GM12873 (cell line): ENCODE measurements around the gene RESP18.
A peak's percentile ranks its signal among the peaks of the same experiment; 100 is the strongest.

ENCODE experiments used
- CTCF ChIP-seq: IDR thresholded peaks from 2 replicates; pipeline ENCODE4 v1.5.1; 2012; ENCODE audit warnings: low read depth, mild to moderate bottlenecking, moderate library complexity, low read length, control low read depth; ENCODE audit not compliant: insufficient read depth; ENCODE audit errors: missing control alignments

The RESP18 gene

GRCh38 chr2:219302412-219302968 is 30.1 kb downstream of the RESP18 start:
- no peak for TF ChIP-seq CTCF

GRCh38 chr2:219300022-219300421 is 32.5 kb downstream of the RESP18 start:
- TF ChIP-seq CTCF = no peak

DNA sequence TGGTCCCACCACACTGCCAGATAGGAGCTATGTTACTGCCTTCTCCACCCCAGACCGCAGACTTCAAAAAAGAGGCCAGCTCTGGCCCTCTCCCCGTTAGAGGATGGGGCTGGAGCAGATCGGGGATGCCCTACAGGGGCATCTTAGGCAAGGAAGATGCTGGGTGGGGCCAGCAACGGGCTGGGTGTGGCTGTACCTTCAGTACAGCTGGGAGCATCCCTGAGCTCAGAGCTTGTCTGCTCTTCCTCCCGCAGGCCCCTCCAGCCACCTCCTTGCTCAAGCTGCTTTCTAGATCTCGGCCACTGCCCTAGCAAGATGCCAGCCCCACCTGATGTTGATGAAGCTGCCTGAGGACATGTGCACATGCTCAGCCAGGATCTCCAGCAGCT is 33.2 kb downstream of the RESP18 start:
- no peak for TF ChIP-seq CTCF

DNA sequence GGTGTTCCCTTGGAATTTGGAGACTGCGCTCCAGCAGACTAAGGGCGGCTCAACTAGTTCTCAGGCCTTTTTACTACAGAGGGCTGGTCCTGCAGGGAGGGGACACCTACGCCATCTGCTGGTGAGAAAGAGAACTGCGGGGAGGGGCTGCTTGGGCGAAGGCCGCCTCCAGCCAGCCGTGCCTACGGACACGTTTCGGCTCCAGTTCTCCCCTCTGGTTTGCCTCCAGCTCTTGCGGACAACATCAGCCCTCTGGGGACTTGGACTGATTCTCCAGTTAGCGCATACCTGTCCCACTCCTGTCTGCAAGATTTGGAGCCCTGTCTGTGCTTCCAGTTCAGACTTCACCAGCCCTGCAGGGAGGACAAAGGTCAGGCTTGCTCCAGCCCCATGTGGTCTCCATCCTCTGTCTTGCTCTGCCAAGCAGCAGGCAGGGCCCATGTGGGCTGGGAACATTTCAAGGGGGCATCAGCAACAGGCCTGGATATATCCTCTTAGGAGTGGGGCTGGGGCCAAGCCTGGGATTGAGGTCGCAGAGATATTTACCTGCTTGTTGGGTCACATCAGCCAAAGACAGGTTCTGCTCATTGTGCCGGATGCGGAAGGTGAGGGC is 33.7 kb downstream of the RESP18 start:
- TF ChIP-seq CTCF = peak; percentile 99

DNA sequence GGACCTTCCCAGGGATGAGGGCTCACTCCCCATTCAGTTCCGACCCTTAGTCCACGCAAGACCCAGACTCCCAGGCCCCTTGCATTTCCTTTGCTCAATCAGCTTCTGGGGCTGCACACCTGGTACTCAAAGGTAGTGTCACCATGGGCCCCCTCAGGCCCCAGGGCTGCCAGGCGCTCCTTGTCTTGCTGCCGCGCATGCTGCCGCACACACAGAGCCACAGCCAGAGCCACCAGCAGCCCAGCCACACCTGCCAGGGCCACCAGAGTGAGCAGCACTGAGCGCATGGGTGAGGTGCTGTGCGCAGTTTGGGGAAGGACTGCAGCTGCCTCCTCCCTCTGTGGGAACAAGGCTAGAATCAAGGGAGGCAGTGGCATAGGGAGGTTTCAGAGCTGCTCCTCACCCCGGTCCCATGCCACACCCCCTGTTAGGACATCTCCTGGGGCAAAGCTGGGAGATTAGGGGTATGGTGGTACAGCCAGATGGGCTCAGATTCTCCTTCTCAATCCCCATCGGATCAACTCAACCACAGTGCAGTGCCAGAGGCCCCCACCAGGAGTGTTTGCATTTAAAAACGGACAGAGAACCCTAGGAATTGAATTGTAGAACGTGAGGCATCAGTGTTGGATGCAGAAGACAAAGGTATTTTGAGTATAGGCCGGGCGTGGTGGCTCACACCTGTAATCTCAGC is 34.6 kb downstream of the RESP18 start:
- TF ChIP-seq CTCF = peak; percentile 35

DNA sequence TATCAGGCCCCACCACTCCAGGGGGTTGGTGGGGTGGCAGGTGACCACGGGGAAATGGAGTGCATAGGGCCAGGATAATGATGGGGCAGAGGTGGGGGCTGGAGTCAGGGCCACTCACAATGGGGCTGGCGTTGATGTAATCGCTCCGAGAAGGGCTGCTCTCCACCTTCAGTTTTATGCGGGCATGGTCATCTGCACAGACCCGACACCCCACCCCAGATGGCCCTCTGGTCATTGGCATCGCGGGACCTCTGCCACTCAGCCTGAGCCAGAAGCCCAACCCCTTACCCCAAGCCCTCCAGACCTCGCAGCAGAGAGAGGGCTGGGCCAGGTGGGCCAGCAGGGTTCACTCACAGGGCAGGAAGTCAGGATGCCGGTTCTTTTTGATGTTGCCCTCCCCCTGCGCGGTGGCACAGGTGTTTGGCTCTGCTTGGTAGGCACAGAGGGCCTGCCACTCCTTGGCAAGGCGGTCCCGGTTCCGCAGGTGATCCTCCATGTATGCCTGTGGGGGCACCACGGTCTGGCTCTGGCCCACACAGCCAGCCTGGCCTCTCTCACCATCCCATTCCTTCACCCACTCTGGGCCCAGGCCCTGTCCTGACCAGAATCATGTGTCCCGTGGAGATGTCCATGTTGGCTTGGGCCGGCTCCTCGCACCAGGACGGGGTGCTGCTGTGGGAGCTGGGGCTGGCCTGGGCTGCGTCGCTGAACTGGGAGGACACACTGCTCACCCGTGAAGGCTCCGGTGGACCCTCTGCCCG is 35.7 kb downstream of the RESP18 start:
- no peak for TF ChIP-seq CTCF

- no peak for TF ChIP-seq CTCF
These were observed 36.4 kb downstream of the RESP18 start for GRCh38 chr2:219296142-219296541.
